A549 treated with DMSO at 1 μM for 4 hours (cell line): ENCODE measurements around the gene UTP18. TPM values are rescaled to one million over a fixed set of nuclear protein-coding genes. Genes with fewer than 3 reads are reported as not detected.

ENCODE experiments used
- total RNA-seq: library from RNA; stranded (reverse); fragments of 200-300 nt; extraction: Qiagen RNA extraction; gene quantifications from 5 replicates; pipeline ENCODE4 v1.2.3, GENCODE V29; 2022; ENCODE audit warnings: low read depth

The UTP18 gene
- 69.3 to 84.5 TPM (median 77.8 TPM) in 5 replicates for total RNA-seq

DNA sequence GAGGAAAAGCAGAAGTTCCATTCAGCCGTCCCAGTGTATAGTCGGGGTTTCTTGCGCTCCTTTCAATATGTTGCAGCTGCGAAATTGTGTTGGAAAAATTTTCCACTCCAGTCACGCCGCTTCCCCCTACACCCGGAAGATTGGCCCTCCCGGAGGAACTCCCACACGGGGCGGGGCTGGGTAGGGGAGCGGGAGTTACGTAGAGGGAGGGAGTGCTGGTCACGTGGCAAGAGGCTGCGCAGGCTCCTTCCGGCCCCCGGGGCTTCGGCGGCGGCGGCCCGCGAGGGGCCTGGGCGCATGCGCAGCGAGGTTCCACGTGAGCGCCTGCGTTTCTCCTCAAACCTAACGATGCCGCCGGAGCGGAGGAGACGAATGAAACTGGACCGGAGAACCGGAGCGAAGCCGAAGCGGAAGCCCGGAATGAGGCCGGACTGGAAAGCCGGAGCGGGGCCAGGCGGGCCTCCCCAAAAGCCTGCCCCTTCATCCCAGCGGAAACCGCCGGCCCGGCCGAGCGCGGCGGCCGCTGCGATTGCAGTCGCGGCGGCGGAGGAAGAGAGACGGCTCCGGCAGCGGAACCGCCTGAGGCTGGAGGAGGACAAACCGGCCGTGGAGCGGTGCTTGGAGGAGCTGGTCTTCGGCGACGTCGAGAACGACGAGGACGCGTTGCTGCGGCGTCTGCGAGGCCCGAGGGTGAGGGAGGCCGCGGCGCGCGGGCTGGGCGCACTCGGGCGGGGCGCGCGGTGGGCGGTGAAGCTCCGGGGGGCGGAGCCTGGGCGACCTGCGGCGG, at the start of gene UTP18:
Gene UTP18, plus strand, starts transcription at position 310 of the 787 bp plus-strand sequence. Its CDS starts 39 bp downstream, at position 349.

DNA sequence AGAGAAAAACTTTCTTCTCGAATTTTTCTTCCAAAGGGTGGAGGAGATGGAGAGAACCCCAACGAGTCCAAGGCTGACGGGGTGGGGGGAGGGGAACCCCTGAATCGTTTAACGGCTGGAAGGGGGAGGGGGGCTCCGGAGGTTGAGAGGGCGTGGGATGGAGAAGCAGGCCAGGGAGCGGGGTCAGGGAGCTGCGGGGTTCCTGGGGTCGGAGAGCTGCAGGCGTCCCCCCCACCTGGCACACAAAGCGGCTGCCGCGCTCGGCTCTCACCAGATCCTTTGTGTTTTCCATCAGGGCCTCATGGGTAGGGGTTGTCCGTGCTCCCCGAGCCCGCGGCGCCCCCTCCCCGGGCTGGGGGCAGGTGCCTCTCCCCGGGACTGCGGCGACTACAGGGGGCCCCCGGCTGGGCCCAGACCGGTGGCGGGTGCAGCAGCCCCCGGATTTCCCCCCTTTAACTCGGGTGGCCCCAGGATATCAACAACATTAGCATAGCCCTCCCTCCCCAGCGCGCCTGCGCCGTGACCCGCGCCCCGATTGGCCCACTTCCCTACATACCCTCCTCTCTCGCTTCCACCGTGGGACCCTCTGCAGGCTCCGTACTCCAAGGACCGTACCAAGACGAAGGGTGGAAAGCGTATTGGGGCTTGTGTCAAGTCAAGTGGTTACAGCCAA, 646 bp upstream of the UTP18 start, which contains the start of gene MBTD1:
Gene MBTD1, minus strand, starts transcription at position 486 of the 673 bp plus-strand sequence. CDS start 34,888 bp downstream, outside the sequence.

Other genes with a start within 250 kb of the UTP18 start
- 87.5 to 101 TPM (median 91.6 TPM) in 5 replicates for gene SPAG9, start 139.7 kb upstream of the UTP18 start, total RNA-seq
- 636 to 767 TPM (median 693 TPM) in 5 replicates for gene NME1, start 107.0 kb upstream of the UTP18 start, total RNA-seq
- gene NME2, start 94.1 kb upstream of the UTP18 start, total RNA-seq = 1,649 to 1,863 TPM (median 1,763 TPM) in 5 replicates
- 5.0 to 7.8 TPM (median 6.8 TPM) in 5 replicates for gene MBTD1, start 497 bp upstream of the UTP18 start, total RNA-seq